HepG2 (cell line): Measurements from ENCODE around the gene POLR3E. TPM values are rescaled to one million over a fixed set of nuclear protein-coding genes. Genes with fewer than 3 reads are reported as not detected.
"Not testable (repeated sequence)": the region's sequence is repeated elsewhere in the genome, so short reads cannot be mapped to it uniquely, and the experiment has no call there.

Source experiments
- ATAC-seq: fragments of 200-7000 bp; cut with Tn5 transposase; 3 replicates; pipeline ENCODE4 v1.9.1; 2020; ENCODE audit warnings: mild to moderate bottlenecking, moderate library complexity
- BruUV-seq: library from RNA; stranded (reverse); fragments of 400-500 nt; replicated peaks from 2 replicates; lab custom pipeline; 2021; lab: Mats Ljungman, UMichigan
- CTCF ChIA-PET: fragments of 300-600 bp; formaldehyde crosslinking; extraction: SDS; loops from one replicate; lab custom pipeline; 2021; ENCODE audit warnings: low total read pairs, inconsistent platforms, low intra/inter-chr PET ratio; lab: Yijun Ruan, JAX
- POLR2A ChIA-PET: fragments of 350-600 bp; sonication (Branson Sonifier 250); formaldehyde crosslinking; loops from one replicate; lab custom pipeline; 2020; ENCODE audit warnings: antibody characterized with exemption, inconsistent platforms; lab: Yijun Ruan, JAX
- DNase-seq: peaks from one replicate; pipeline ENCODE4 v3.0.0-alpha.2; 2015; ENCODE audit warnings: low spot score
- FAIRE-seq: peaks from 3 replicates; lab custom pipeline; 2011; peaks lifted over from hg19 to GRCh38; lab: Jason Lieb, UNC
- H2AFZ ChIP-seq: one replicate; pipeline ENCODE4 v1.6.1; 2011; ENCODE audit warnings: low read length, inconsistent platforms
- H3K27ac ChIP-seq: fragments of 300-600 bp; 3 replicates; pipeline ENCODE4 v1.8.0; 2011; ENCODE audit warnings: mixed run types, mild to moderate bottlenecking, mixed read lengths, low read length, inconsistent platforms; ENCODE audit not compliant: insufficient read depth; ENCODE audit errors: extremely low read length
- H3K27me3 ChIP-seq, 2 experiments: fragments of 200-600 bp in 1 of 2; 2 replicates in 1 of 2; 3 replicates in 1 of 2; pipeline versions ENCODE4 v1.6.0 to v1.8.0; 2011; ENCODE audit warnings: low read length in 2 of 2, mild to moderate bottlenecking in 2 of 2, moderate library complexity in 2 of 2, inconsistent platforms in 1 of 2; ENCODE audit not compliant: insufficient read depth in 2 of 2, control insufficient read depth in 1 of 2
- H3K36me3 ChIP-seq, 2 experiments: fragments of 200-600 bp in 1 of 2; replicated peaks in 1 of 2; 2 replicates in 1 of 2; 3 replicates in 1 of 2; pipeline versions ENCODE4 v1.5.1 to v1.8.0; 2011; ENCODE audit warnings: low read length in 2 of 2, inconsistent platforms in 1 of 2; ENCODE audit not compliant: insufficient read depth in 2 of 2, control insufficient read depth in 1 of 2
- H3K4me1 ChIP-seq: 2 replicates; pipeline ENCODE4 v1.5.1; 2012; ENCODE audit warnings: low read length, inconsistent platforms; ENCODE audit not compliant: insufficient read depth
- H3K4me2 ChIP-seq: 2 replicates; pipeline ENCODE4 v1.6.0; 2011; ENCODE audit warnings: low read depth, low read length, inconsistent platforms
- H3K4me3 ChIP-seq, 3 experiments: fragments of 200-600 bp in 1 of 3; sonication (generic), shearing (Covaris generic) in 1 of 3; replicated peaks in 1 of 3; 2 replicates each; pipeline ENCODE4 v1.5.1; 2011 to 2016; ENCODE audit warnings: low read length in 3 of 3, inconsistent platforms in 2 of 3, low read depth in 2 of 3, mild to moderate bottlenecking in 2 of 3, control low read depth in 1 of 3, mixed read lengths in 1 of 3; ENCODE audit not compliant: insufficient read depth in 1 of 3
- H3K79me2 ChIP-seq: one replicate; pipeline ENCODE4 v1.6.1; 2011; ENCODE audit warnings: low read length, inconsistent platforms; ENCODE audit not compliant: insufficient read depth
- H3K9ac ChIP-seq: 2 replicates; pipeline ENCODE4 v1.6.0; 2011; ENCODE audit warnings: mild to moderate bottlenecking, low read depth, low read length, inconsistent platforms; ENCODE audit not compliant: insufficient read depth
- H3K9me3 ChIP-seq: 2 replicates; pipeline ENCODE4 v1.5.1; 2012; ENCODE audit warnings: mild to moderate bottlenecking, low read length
- H4K20me1 ChIP-seq: 2 replicates; pipeline ENCODE4 v1.6.0; 2011; ENCODE audit warnings: inconsistent platforms, mild to moderate bottlenecking, low read length, moderate library complexity; ENCODE audit not compliant: insufficient read depth
- ARHGAP35 ChIP-seq: sonication (generic); formaldehyde crosslinking; IDR thresholded peaks from 2 replicates; pipeline ENCODE4 v1.9.0; 2022; ENCODE audit warnings: mild to moderate bottlenecking, inconsistent platforms, moderate library complexity, missing genetic modification reagents, borderline replicate concordance
- HHEX ChIP-seq: IDR thresholded peaks from 2 replicates; pipeline ENCODE4 v1.6.1; 2016; ENCODE audit warnings: control low read depth
- MTA1 ChIP-seq: sonication (generic); formaldehyde crosslinking; IDR thresholded peaks from 2 replicates; pipeline ENCODE4 v1.4.0; 2020; ENCODE audit warnings: missing genetic modification reagents, mild to moderate bottlenecking, borderline replicate concordance
- PHF5A ChIP-seq: IDR thresholded peaks from one replicate; pipeline ENCODE4 v1.6.1; 2018; ENCODE audit warnings: low read depth, missing genetic modification reagents; ENCODE audit not compliant: unreplicated experiment
- RCOR2 ChIP-seq: IDR thresholded peaks from 2 replicates; pipeline ENCODE4 v1.6.1; 2016; ENCODE audit warnings: missing biosample characterization, missing genetic modification reagents
- SYNCRIP ChIP-seq: fragments of 200-400 bp; formaldehyde crosslinking; IDR thresholded peaks from 2 replicates; pipeline ENCODE4 v1.6.1; 2018; ENCODE audit warnings: mild to moderate bottlenecking, low read depth, low read length; ENCODE audit not compliant: insufficient read depth
- TEAD3 ChIP-seq: optimal IDR thresholded peaks from 2 replicates; pipeline ENCODE3; 2016; ENCODE audit warnings: borderline replicate concordance
- ZMYM3 ChIP-seq: sonication (generic); formaldehyde crosslinking; IDR thresholded peaks from 2 replicates; pipeline ENCODE4 v1.5.1; 2020; ENCODE audit warnings: mild to moderate bottlenecking, missing genetic modification reagents
- WGBS: methylation state at CpG from one replicate; pipeline ENCODE4 v1.1.6; 2017; ENCODE audit warnings: low lambda C conversion rate; 5-methylcytosine and 5-hydroxymethylcytosine counted together
- in situ Hi-C: cut with HindIII; loops from 2 replicates; pipeline ENCODE4 v1.10.0; 2017; ENCODE audit warnings: low pct_unique_long_range_greater_than_20kb; ENCODE audit not compliant: extremely low pct_ligation_motif_present
- intact Hi-C: fragments of 100-400 bp; cut with micrococcal nuclease; formaldehyde crosslinking; loops from one replicate; pipeline ENCODE4 v1.10.0; 2022; ENCODE audit not compliant: unreplicated experiment
- polyA plus RNA-seq, 8 experiments: library from polyadenylated mRNA; depleted of rRNA in 3 of 8; stranded (reverse) in 7 of 8; unstranded in 1 of 8; fragments of >200 nt; fragmentation: Illumina TruSeq in 4 of 8; extraction: Trizol in 4 of 8; gene quantifications; 2 replicates each; pipeline versions ENCODE4 v1.2.1 to v1.2.3, GENCODE V29; 2011 to 2016; ENCODE audit warnings: low read depth in 4 of 8, missing spikeins in 1 of 8, mixed read lengths in 1 of 8; ENCODE audit not compliant: insufficient read depth in 1 of 8
- total RNA-seq, 5 experiments: library from RNA; depleted of rRNA; stranded (reverse); fragments of >200 nt; fragmentation: Illumina TruSeq; extraction: Trizol; gene quantifications; 2 replicates each; pipeline ENCODE4 v1.2.3, GENCODE V29; 2016; ENCODE audit warnings: low read depth in 1 of 5
- TF ChIP-seq, protein P1 (sequence below): sonication (generic); formaldehyde crosslinking; IDR thresholded peaks from 2 replicates; pipeline ENCODE4 v1.9.0; 2021; ENCODE audit warnings: missing genetic modification reagents, borderline replicate concordance
- TF ChIP-seq, protein P2 (sequence below): sonication (generic); formaldehyde crosslinking; IDR thresholded peaks from 2 replicates; pipeline ENCODE4 v1.4.0; 2020; ENCODE audit warnings: mild to moderate bottlenecking, missing genetic modification reagents

POLR3E gene
- total and polyA plus RNA-seq, 2 of the 13 experiments (the other 11 are each of a cell fraction or from before 2014, with no cell fraction given): 135 to 262 TPM

DNA sequence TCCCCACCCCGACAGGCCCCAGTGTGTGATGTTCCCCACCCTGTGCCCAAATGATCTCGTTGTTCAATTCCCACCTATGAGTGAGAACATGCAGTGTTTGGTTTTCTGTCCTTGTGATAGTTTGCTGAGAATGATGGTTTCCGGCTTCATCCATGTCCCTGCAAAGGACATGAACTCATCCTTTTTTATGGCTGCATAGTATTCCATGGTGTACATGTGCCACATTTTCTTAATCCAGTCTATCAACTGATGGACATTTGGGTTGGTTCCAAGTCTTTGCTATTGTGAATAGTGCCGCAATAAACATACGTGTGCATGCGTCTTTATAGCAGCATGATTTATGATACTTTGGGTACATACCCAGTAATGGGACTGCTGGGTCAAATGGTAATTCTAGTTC is 53.8 kb downstream of the POLR3E start:
- 99% methylated on average over 6 of the region's 6 CpGs for WGBS
- FAIRE-seq, ATAC-seq: not testable (repeated sequence)

DNA sequence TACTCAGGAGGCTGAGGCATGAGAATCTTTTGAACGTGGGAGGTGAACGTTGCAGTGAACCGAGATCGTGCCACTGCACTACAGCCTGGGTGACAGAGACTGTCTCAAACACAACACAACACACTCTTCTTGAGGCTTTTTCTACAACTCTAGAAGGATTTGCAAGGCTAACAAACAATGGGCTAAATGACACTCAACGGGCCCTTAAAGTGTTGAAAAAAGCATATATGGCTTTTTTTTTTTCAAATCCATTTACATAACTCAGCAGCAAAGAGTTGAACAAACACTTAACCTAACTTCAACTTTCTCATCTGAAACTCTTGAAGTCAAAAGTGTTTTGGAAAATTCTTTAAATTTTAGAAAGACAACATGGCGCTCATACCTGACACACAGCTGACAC is 54.9 kb downstream of the POLR3E start:
- ATAC-seq (no peak), DNase-seq (no peak), FAIRE-seq (no peak)
- ChIA-PET POLR2A (no interaction called here), CTCF (no interaction called here)
- peaks cover 30 to 73% of the 10 kb centered on the region in 2 experiments for H3K36me3 ChIP-seq
- H4K20me1 ChIP-seq: peaks cover 41% of the 10 kb centered on the region
- H3K4me3 ChIP-seq: no peak overlapping the region
- H2AFZ ChIP-seq: no peak overlapping the region
- peaks cover 37% of the 10 kb centered on the region for H3K4me1 ChIP-seq
- intact Hi-C loops: loop anchor here (2.0 kb wide), 1 partner anchor 19 kb away; no protein-coding TSS in a partner anchor
- H3K27ac ChIP-seq: no peak overlapping the region
- in situ Hi-C loops: no loop called here
- peaks cover 43% of the 10 kb centered on the region for H3K79me2 ChIP-seq
- BruUV-seq: no TSS peak
- no peaks in the 10 kb centered on the region for H3K27me3 ChIP-seq
- no peaks in the 10 kb centered on the region for H3K9me3 ChIP-seq
- WGBS: 97% methylated on average over 6 of the region's 6 CpGs
- H3K9ac ChIP-seq: no peak overlapping the region
- no peak overlapping the region for H3K4me2 ChIP-seq
- TF ChIP-seq TEAD3 (CRISPR knock-in tag): peak; percentile 22
- TF ChIP-seq, protein P1, sequence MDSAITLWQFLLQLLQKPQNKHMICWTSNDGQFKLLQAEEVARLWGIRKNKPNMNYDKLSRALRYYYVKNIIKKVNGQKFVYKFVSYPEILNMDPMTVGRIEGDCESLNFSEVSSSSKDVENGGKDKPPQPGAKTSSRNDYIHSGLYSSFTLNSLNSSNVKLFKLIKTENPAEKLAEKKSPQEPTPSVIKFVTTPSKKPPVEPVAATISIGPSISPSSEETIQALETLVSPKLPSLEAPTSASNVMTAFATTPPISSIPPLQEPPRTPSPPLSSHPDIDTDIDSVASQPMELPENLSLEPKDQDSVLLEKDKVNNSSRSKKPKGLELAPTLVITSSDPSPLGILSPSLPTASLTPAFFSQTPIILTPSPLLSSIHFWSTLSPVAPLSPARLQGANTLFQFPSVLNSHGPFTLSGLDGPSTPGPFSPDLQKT (CRISPR knock-in tag): no peak
- TF ChIP-seq MTA1: no peak
- TF ChIP-seq PHF5A (CRISPR knock-in tag): no peak
- TF ChIP-seq SYNCRIP: no peak
- TF ChIP-seq ARHGAP35 (CRISPR knock-in tag): no peak
- TF ChIP-seq HHEX (CRISPR knock-in tag): no peak
- TF ChIP-seq, protein P2, sequence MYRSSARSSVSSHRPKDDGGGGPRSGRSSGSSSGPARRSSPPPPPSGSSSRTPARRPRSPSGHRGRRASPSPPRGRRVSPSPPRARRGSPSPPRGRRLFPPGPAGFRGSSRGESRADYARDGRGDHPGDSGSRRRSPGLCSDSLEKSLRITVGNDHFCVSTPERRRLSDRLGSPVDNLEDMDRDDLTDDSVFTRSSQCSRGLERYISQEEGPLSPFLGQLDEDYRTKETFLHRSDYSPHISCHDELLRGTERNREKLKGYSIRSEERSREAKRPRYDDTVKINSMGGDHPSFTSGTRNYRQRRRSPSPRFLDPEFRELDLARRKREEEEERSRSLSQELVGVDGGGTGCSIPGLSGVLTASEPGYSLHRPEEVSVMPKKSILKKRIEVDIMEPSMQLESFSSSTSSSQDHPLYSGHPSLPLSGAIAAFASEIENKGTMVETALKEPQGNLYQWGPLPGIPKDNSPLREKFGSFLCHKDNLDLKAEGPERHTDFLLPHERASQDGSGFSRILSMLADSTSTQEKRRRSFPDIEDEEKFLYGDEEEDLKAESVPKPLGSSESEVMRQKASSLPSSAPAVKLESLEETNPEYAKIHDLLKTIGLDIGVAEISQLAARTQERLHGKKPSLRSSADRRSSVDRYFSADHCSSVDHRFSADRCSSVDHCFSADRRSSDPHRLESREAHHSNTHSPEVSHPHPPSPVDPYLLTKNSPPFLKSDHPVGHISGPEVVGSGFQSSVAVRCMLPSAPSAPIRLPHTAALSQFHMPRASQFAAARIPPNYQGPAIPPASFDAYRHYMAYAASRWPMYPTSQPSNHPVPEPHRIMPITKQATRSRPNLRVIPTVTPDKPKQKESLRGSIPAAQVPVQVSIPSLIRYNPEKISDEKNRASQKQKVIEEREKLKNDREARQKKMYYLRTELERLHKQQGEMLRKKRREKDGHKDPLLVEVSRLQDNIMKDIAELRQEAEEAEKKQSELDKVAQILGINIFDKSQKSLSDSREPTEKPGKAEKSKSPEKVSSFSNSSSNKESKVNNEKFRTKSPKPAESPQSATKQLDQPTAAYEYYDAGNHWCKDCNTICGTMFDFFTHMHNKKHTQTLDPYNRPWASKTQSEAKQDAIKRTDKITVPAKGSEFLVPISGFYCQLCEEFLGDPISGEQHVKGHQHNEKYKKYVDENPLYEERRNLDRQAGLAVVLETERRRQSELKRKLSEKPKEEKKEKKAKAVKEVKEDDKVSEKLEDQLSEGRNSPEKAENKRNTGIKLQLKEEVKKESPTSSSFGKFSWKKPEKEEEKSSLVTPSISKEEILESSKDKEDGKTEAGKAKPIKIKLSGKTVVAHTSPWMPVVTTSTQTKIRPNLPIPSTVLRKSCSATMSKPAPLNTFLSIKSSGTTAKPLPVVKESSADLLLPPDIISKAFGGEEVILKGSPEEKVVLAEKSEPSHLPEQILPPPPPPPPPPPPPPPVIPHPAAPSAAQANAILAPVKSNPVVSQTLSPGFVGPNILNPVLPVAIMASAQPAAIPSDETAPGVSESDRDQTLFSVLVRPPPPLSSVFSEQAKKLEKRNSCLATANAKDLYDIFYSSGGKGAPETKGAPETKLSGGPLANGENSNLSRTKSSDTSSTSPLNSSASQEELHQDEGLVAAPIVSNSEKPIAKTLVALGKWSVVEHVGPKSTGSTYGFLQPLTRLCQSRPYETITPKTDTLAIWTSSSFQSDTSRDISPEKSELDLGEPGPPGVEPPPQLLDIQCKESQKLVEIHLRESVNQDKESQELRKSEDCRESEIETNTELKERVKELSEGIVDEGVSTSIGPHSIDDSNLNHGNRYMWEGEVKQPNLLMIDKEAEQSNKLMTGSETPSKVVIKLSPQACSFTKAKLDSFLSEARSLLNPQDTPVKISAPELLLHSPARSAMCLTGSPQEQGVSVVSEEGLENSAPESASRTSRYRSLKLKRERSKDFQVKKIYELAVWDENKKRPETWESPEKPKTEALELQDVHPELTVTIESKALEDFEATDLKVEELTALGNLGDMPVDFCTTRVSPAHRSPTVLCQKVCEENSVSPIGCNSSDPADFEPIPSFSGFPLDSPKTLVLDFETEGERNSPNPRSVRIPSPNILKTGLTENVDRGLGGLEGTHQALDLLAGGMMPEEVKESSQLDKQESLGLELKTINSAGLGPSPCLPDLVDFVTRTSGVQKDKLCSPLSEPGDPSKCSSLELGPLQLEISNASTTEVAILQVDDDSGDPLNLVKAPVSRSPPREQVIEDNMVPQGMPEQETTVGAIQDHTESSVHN (CRISPR knock-in tag): no peak

More for the DNA sequence above, 53.8 kb downstream of the POLR3E start:
- H3K9me3 ChIP-seq, H3K4me3 ChIP-seq, CTCF ChIA-PET, BruUV-seq, intact Hi-C loops, H3K9ac ChIP-seq, H3K27me3 ChIP-seq, in situ Hi-C loops, H3K4me2 ChIP-seq, POLR2A ChIA-PET, H3K27ac ChIP-seq, H2AFZ ChIP-seq, DNase-seq: not testable (repeated sequence)
- H4K20me1 ChIP-seq: peaks cover 39% of the 10 kb centered on the region
- TF ChIP-seq RCOR2 (0 out of 2 replicates have a peak, but pooled peaks have one; percentile 28), ZMYM3 (CRISPR knock-in tag) (peak; percentile 61; the same call in 1 of the 2 replicates)
- peaks cover 37% of the 10 kb centered on the region for H3K4me1 ChIP-seq
- peaks cover 39% of the 10 kb centered on the region for H3K79me2 ChIP-seq
- H3K36me3 ChIP-seq: peaks cover 39 to 81% of the 10 kb centered on the region in 2 experiments
